Measurements from ENCODE around the gene WHRN. TPM values are rescaled to one million over a fixed set of nuclear protein-coding genes. Genes with fewer than 3 reads are reported as not detected.

The WHRN gene
- total RNA-seq, 1 experiment from 2014 or later, result 1.4 TPM

GRCh38 chr9:114454652-114455051, 50.6 kb downstream of the WHRN start:
- Mint-ChIP-seq H3K4me1 (ENCODE audit: low read depth, unreplicated experiment) (no peaks in the 10 kb centered on the region), H3K27me3 (ENCODE audit: insufficient read depth, unreplicated experiment) (peaks cover 5% of the 10 kb centered on the region), H3K36me3 (ENCODE audit: insufficient read depth, unreplicated experiment) (no peaks in the 10 kb centered on the region), H3K27ac (ENCODE audit: unreplicated experiment) (no peak overlapping the region), H3K4me3 (ENCODE audit: unreplicated experiment) (no peak overlapping the region), H3K9me3 (ENCODE audit: unreplicated experiment) (no peaks in the 10 kb centered on the region)
- BruUV-seq (replicated peaks), result no TSS peak
- peaks cover 4% of the 10 kb centered on the region; the same call in 1 of the 2 replicates for H3K9me3 ChIP-seq
- H3K27me3 ChIP-seq (replicated peaks; ENCODE audit: control insufficient read depth, insufficient read depth, low read length), result no peaks in the 10 kb centered on the region
- H3K4me3 ChIP-seq (ENCODE audit: low read depth, low read length), result no peak overlapping the region
- POLR2A ChIA-PET, result no interaction called here
- intact Hi-C loops (cut with micrococcal nuclease; ENCODE audit: unreplicated experiment), result no loop called here
- TF ChIP-seq, protein P1, sequence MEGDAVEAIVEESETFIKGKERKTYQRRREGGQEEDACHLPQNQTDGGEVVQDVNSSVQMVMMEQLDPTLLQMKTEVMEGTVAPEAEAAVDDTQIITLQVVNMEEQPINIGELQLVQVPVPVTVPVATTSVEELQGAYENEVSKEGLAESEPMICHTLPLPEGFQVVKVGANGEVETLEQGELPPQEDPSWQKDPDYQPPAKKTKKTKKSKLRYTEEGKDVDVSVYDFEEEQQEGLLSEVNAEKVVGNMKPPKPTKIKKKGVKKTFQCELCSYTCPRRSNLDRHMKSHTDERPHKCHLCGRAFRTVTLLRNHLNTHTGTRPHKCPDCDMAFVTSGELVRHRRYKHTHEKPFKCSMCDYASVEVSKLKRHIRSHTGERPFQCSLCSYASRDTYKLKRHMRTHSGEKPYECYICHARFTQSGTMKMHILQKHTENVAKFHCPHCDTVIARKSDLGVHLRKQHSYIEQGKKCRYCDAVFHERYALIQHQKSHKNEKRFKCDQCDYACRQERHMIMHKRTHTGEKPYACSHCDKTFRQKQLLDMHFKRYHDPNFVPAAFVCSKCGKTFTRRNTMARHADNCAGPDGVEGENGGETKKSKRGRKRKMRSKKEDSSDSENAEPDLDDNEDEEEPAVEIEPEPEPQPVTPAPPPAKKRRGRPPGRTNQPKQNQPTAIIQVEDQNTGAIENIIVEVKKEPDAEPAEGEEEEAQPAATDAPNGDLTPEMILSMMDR (IDR thresholded peaks at IDR 0.05; ENCODE audit: insufficient read depth in 1 of 2, low read depth in 1 of 2, low read length in 1 of 2, severe bottlenecking in 1 of 2, unreplicated experiment in 1 of 2), result no peak
- no peak for DNase-seq
- H3K36me3 ChIP-seq (ENCODE audit: control insufficient read depth, insufficient read depth, low read length), result no peaks in the 10 kb centered on the region
- CTCF ChIA-PET, result no interaction called here
- no peaks in the 10 kb centered on the region for H3K4me1 ChIP-seq

DNA sequence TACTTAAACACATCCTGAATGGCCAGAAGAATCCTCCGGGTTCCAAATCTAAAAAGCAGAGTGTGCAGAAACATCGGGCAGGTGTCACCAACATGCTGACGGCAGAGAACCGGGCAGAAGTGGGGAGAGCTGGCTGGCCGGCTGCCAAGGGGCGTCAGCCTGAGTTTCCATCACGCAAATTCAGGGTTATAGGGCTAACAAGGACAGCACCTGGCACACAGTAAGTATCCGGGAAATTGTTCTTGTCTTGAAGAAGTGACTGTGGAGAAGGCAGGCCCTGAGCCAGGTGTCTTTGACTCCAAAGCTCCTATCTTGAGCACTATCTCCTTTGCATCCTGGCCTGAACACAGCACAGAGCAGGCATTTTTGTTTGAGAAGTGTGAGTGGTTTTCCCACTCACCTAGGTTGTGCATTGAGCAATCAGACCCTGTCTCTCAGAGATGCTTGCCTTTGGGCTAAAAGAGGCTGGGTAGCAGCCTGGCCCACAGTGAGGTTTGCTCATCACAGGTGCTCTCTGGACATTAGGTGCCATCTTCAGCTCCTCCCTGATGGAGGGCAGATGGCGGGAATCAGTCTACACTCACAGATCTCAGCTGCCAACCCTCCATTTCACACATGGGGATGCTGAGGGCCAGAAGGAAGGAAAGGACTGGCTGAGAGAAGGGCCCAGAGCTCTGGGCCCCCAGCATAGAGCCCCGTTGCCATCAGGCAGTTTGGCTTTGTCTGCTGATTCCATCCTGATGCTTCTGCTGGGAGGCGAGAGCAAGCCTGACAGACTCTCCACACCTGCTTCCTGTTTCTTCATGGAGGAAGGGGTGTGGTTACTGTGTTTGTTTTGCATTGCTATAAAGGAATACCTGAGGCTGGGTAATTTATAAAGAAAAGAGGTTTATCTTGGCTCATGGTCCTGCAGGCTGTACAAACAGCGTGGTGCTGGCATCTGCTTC, 52.8 kb downstream of the WHRN start:
- no peaks in the 10 kb centered on the region for H3K4me1 ChIP-seq
- TF ChIP-seq, protein P1 (IDR thresholded peaks at IDR 0.05; ENCODE audit: insufficient read depth in 1 of 2, low read depth in 1 of 2, low read length in 1 of 2, severe bottlenecking in 1 of 2, unreplicated experiment in 1 of 2), result no peak
- H3K4me3 ChIP-seq (ENCODE audit: low read depth, low read length), result no peak overlapping the region
- no peaks in the 10 kb centered on the region for H3K36me3 ChIP-seq (ENCODE audit: control insufficient read depth, insufficient read depth, low read length)
- no peak overlapping the region for H3K27ac Mint-ChIP-seq (ENCODE audit: unreplicated experiment)
- H3K9me3 ChIP-seq, result peaks cover 4% of the 10 kb centered on the region; the same call in 1 of the 2 replicates
- no peaks in the 10 kb centered on the region for H3K4me1 Mint-ChIP-seq (ENCODE audit: low read depth, unreplicated experiment)
- CTCF ChIA-PET, result no interaction called here
- intact Hi-C loops (cut with micrococcal nuclease; ENCODE audit: unreplicated experiment), result no loop called here
- H3K27me3 Mint-ChIP-seq (ENCODE audit: insufficient read depth, unreplicated experiment), result peaks cover 5% of the 10 kb centered on the region
- BruUV-seq (replicated peaks), result no TSS peak
- POLR2A ChIA-PET, result no interaction called here
- no peaks in the 10 kb centered on the region for H3K27me3 ChIP-seq (replicated peaks; ENCODE audit: control insufficient read depth, insufficient read depth, low read length)
- no peak for DNase-seq
- no peaks in the 10 kb centered on the region for H3K9me3 Mint-ChIP-seq (ENCODE audit: unreplicated experiment)
- H3K4me3 Mint-ChIP-seq (ENCODE audit: unreplicated experiment), result no peak overlapping the region
- no peaks in the 10 kb centered on the region for H3K36me3 Mint-ChIP-seq (ENCODE audit: insufficient read depth, unreplicated experiment)

DNA sequence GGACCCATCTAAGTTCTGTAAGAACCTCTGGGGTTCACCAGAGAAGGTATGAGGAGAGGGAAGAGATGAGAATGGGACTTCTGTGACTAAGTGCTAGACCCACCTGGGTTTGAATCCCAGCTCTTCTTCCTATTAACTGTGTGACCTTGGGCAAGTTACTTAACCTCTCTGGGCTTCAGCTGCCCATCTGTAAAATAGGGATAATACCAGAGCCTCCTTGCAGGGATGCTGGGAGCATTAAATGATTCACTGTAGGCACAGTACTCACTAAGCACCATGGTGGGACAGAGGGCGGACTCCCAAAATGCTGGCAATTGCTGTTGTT, 53.6 kb downstream of the WHRN start:
- no peaks in the 10 kb centered on the region for H3K9me3 Mint-ChIP-seq (ENCODE audit: unreplicated experiment)
- TF ChIP-seq, protein P1 (IDR thresholded peaks at IDR 0.05; ENCODE audit: insufficient read depth in 1 of 2, low read depth in 1 of 2, low read length in 1 of 2, severe bottlenecking in 1 of 2, unreplicated experiment in 1 of 2), result no peak
- H3K4me3 ChIP-seq (ENCODE audit: low read depth, low read length), result no peak overlapping the region
- BruUV-seq (replicated peaks), result no TSS peak
- H3K9me3 ChIP-seq, result peaks cover 4% of the 10 kb centered on the region; the same call in 1 of the 2 replicates
- CTCF ChIA-PET, result no interaction called here
- POLR2A ChIA-PET, result no interaction called here
- no peaks in the 10 kb centered on the region; the same call in 1 of the 2 replicates for H3K27me3 ChIP-seq (replicated peaks; ENCODE audit: control insufficient read depth, insufficient read depth, low read length)
- DNase-seq, result no peak
- no peaks in the 10 kb centered on the region for H3K4me1 Mint-ChIP-seq (ENCODE audit: low read depth, unreplicated experiment)
- no peaks in the 10 kb centered on the region for H3K36me3 Mint-ChIP-seq (ENCODE audit: insufficient read depth, unreplicated experiment)
- no peak overlapping the region for H3K27ac Mint-ChIP-seq (ENCODE audit: unreplicated experiment)
- H3K4me3 Mint-ChIP-seq (ENCODE audit: unreplicated experiment), result no peak overlapping the region
- peaks cover 5% of the 10 kb centered on the region for H3K27me3 Mint-ChIP-seq (ENCODE audit: insufficient read depth, unreplicated experiment)
- intact Hi-C loops (cut with micrococcal nuclease; ENCODE audit: unreplicated experiment), result no loop called here
- H3K4me1 ChIP-seq, result no peaks in the 10 kb centered on the region
- no peaks in the 10 kb centered on the region for H3K36me3 ChIP-seq (ENCODE audit: control insufficient read depth, insufficient read depth, low read length)
